Measurements from ENCODE around the gene YWHAE.
"Not testable (repeated sequence)": the region's sequence is repeated elsewhere in the genome, so short reads cannot be mapped to it uniquely, and the experiment has no call there.

YWHAE gene

GRCh38 chr17:1387490-1388227, 12.4 kb downstream of the YWHAE start:
- not testable (repeated sequence) for H3K36me3 ChIP-seq (ENCODE audit: control insufficient read depth, insufficient read depth, low read length); DNase-seq; H3K9me3 ChIP-seq (ENCODE audit: control insufficient read depth, low read length); H3K27me3 ChIP-seq (replicated peaks; ENCODE audit: control insufficient read depth, insufficient read depth, low read length, poor library complexity, severe bottlenecking); H3K27ac ChIP-seq (ENCODE audit: insufficient read depth, low read length, poor library complexity, severe bottlenecking)
- H3K4me3 ChIP-seq (ENCODE audit: insufficient read depth, low read depth, low read length, poor library complexity, severe bottlenecking): peak overlapping the region; percentile 12
- peaks cover 29% of the 10 kb centered on the region for H3K4me1 ChIP-seq (ENCODE audit: control insufficient read depth, insufficient read depth, low read length, poor library complexity, severe bottlenecking)

- H3K4me1 ChIP-seq (ENCODE audit: control insufficient read depth, insufficient read depth, low read length, poor library complexity, severe bottlenecking): peaks cover 20% of the 10 kb centered on the region
- DNase-seq; H3K27me3 ChIP-seq (replicated peaks; ENCODE audit: control insufficient read depth, insufficient read depth, low read length, poor library complexity, severe bottlenecking); H3K27ac ChIP-seq (ENCODE audit: insufficient read depth, low read length, poor library complexity, severe bottlenecking); H3K36me3 ChIP-seq (ENCODE audit: control insufficient read depth, insufficient read depth, low read length); H3K9me3 ChIP-seq (ENCODE audit: control insufficient read depth, low read length); H3K4me3 ChIP-seq (ENCODE audit: insufficient read depth, low read depth, low read length, poor library complexity, severe bottlenecking): not testable (repeated sequence)
These were observed 13.3 kb downstream of the YWHAE start for GRCh38 chr17:1386675-1387190.

- Histone ChIP-seq H3K4me3 (ENCODE audit: insufficient read depth, low read depth, low read length, poor library complexity, severe bottlenecking) (no peak overlapping the region), H3K27ac (ENCODE audit: insufficient read depth, low read length, poor library complexity, severe bottlenecking) (no peak overlapping the region), H3K9me3 (ENCODE audit: control insufficient read depth, low read length) (no peaks in the 10 kb centered on the region), H3K4me1 (ENCODE audit: control insufficient read depth, insufficient read depth, low read length, poor library complexity, severe bottlenecking) (peaks cover 22% of the 10 kb centered on the region), H3K36me3 (ENCODE audit: control insufficient read depth, insufficient read depth, low read length) (no peaks in the 10 kb centered on the region), H3K27me3 (replicated peaks; ENCODE audit: control insufficient read depth, insufficient read depth, low read length, poor library complexity, severe bottlenecking) (no peaks in the 10 kb centered on the region)
- no peak for DNase-seq
These were observed 13.8 kb downstream of the YWHAE start for GRCh38 chr17:1386265-1386664.

GRCh38 chr17:1385861-1386260, 14.2 kb downstream of the YWHAE start:
- H3K4me1 ChIP-seq (ENCODE audit: control insufficient read depth, insufficient read depth, low read length, poor library complexity, severe bottlenecking): peaks cover 22% of the 10 kb centered on the region
- no peak overlapping the region for H3K27ac ChIP-seq (ENCODE audit: insufficient read depth, low read length, poor library complexity, severe bottlenecking)
- H3K27me3 ChIP-seq (replicated peaks; ENCODE audit: control insufficient read depth, insufficient read depth, low read length, poor library complexity, severe bottlenecking): no peaks in the 10 kb centered on the region
- H3K4me3 ChIP-seq (ENCODE audit: insufficient read depth, low read depth, low read length, poor library complexity, severe bottlenecking): no peak overlapping the region
- no peak for DNase-seq
- no peaks in the 10 kb centered on the region for H3K9me3 ChIP-seq (ENCODE audit: control insufficient read depth, low read length)
- no peaks in the 10 kb centered on the region for H3K36me3 ChIP-seq (ENCODE audit: control insufficient read depth, insufficient read depth, low read length)

GRCh38 chr17:1384905-1385435, 15.1 kb downstream of the YWHAE start:
- H3K27me3 ChIP-seq (replicated peaks; ENCODE audit: control insufficient read depth, insufficient read depth, low read length, poor library complexity, severe bottlenecking): no peaks in the 10 kb centered on the region
- H3K36me3 ChIP-seq (ENCODE audit: control insufficient read depth, insufficient read depth, low read length): no peaks in the 10 kb centered on the region
- H3K4me1 ChIP-seq (ENCODE audit: control insufficient read depth, insufficient read depth, low read length, poor library complexity, severe bottlenecking): peaks cover 26% of the 10 kb centered on the region
- H3K27ac ChIP-seq (ENCODE audit: insufficient read depth, low read length, poor library complexity, severe bottlenecking): no peak overlapping the region
- DNase-seq: no peak
- no peak overlapping the region for H3K4me3 ChIP-seq (ENCODE audit: insufficient read depth, low read depth, low read length, poor library complexity, severe bottlenecking)
- H3K9me3 ChIP-seq (ENCODE audit: control insufficient read depth, low read length): no peaks in the 10 kb centered on the region

GRCh38 chr17:1379930-1380313, 20.1 kb downstream of the YWHAE start:
- H3K27me3 ChIP-seq (replicated peaks; ENCODE audit: control insufficient read depth, insufficient read depth, low read length, poor library complexity, severe bottlenecking): no peaks in the 10 kb centered on the region
- H3K27ac ChIP-seq (ENCODE audit: insufficient read depth, low read length, poor library complexity, severe bottlenecking): peak overlapping the region; percentile 18
- H3K4me3 ChIP-seq (ENCODE audit: insufficient read depth, low read depth, low read length, poor library complexity, severe bottlenecking): no peak overlapping the region
- no peaks in the 10 kb centered on the region for H3K9me3 ChIP-seq (ENCODE audit: control insufficient read depth, low read length)
- no peaks in the 10 kb centered on the region for H3K36me3 ChIP-seq (ENCODE audit: control insufficient read depth, insufficient read depth, low read length)
- peak in 1 of 3 donors; percentile 35 for DNase-seq
- peaks cover 58% of the 10 kb centered on the region for H3K4me1 ChIP-seq (ENCODE audit: control insufficient read depth, insufficient read depth, low read length, poor library complexity, severe bottlenecking)

- Histone ChIP-seq H3K27ac (ENCODE audit: insufficient read depth, low read length, poor library complexity, severe bottlenecking) (no peak overlapping the region), H3K9me3 (ENCODE audit: control insufficient read depth, low read length) (no peaks in the 10 kb centered on the region), H3K27me3 (replicated peaks; ENCODE audit: control insufficient read depth, insufficient read depth, low read length, poor library complexity, severe bottlenecking) (no peaks in the 10 kb centered on the region), H3K4me3 (ENCODE audit: insufficient read depth, low read depth, low read length, poor library complexity, severe bottlenecking) (no peak overlapping the region), H3K36me3 (ENCODE audit: control insufficient read depth, insufficient read depth, low read length) (no peaks in the 10 kb centered on the region), H3K4me1 (ENCODE audit: control insufficient read depth, insufficient read depth, low read length, poor library complexity, severe bottlenecking) (peaks cover 64% of the 10 kb centered on the region)
- DNase-seq: no peak
These were observed 20.7 kb downstream of the YWHAE start for GRCh38 chr17:1379208-1379929.

GRCh38 chr17:1378476-1378860, 21.6 kb downstream of the YWHAE start:
- not testable (repeated sequence) for H3K9me3 ChIP-seq (ENCODE audit: control insufficient read depth, low read length); H3K27me3 ChIP-seq (replicated peaks; ENCODE audit: control insufficient read depth, insufficient read depth, low read length, poor library complexity, severe bottlenecking); H3K4me3 ChIP-seq (ENCODE audit: insufficient read depth, low read depth, low read length, poor library complexity, severe bottlenecking); DNase-seq; H3K27ac ChIP-seq (ENCODE audit: insufficient read depth, low read length, poor library complexity, severe bottlenecking); H3K36me3 ChIP-seq (ENCODE audit: control insufficient read depth, insufficient read depth, low read length)
- peaks cover 72% of the 10 kb centered on the region for H3K4me1 ChIP-seq (ENCODE audit: control insufficient read depth, insufficient read depth, low read length, poor library complexity, severe bottlenecking)

- Histone ChIP-seq H3K9me3 (ENCODE audit: control insufficient read depth, low read length) (no peaks in the 10 kb centered on the region), H3K4me3 (ENCODE audit: insufficient read depth, low read depth, low read length, poor library complexity, severe bottlenecking) (no peak overlapping the region), H3K27ac (ENCODE audit: insufficient read depth, low read length, poor library complexity, severe bottlenecking) (peak overlapping the region; percentile 31), H3K36me3 (ENCODE audit: control insufficient read depth, insufficient read depth, low read length) (peaks cover 10% of the 10 kb centered on the region), H3K4me1 (ENCODE audit: control insufficient read depth, insufficient read depth, low read length, poor library complexity, severe bottlenecking) (peaks cover 72% of the 10 kb centered on the region), H3K27me3 (replicated peaks; ENCODE audit: control insufficient read depth, insufficient read depth, low read length, poor library complexity, severe bottlenecking) (no peaks in the 10 kb centered on the region)
- DNase-seq: no peak
These were observed 22.7 kb downstream of the YWHAE start for GRCh38 chr17:1377334-1377733.

GRCh38 chr17:1376061-1376460, 24.0 kb downstream of the YWHAE start:
- Histone ChIP-seq H3K27me3 (replicated peaks; ENCODE audit: control insufficient read depth, insufficient read depth, low read length, poor library complexity, severe bottlenecking) (no peaks in the 10 kb centered on the region), H3K4me1 (ENCODE audit: control insufficient read depth, insufficient read depth, low read length, poor library complexity, severe bottlenecking) (peaks cover 67% of the 10 kb centered on the region), H3K4me3 (ENCODE audit: insufficient read depth, low read depth, low read length, poor library complexity, severe bottlenecking) (no peak overlapping the region), H3K36me3 (ENCODE audit: control insufficient read depth, insufficient read depth, low read length) (peaks cover 11% of the 10 kb centered on the region), H3K9me3 (ENCODE audit: control insufficient read depth, low read length) (no peaks in the 10 kb centered on the region), H3K27ac (ENCODE audit: insufficient read depth, low read length, poor library complexity, severe bottlenecking) (peak overlapping the region; percentile 37)
- no peak for DNase-seq

Data from effector memory CD4-positive, alpha-beta T cell (primary cell).